K562 (cell line): ENCODE measurements around the gene TRUB2. TPM values are rescaled to one million over a fixed set of nuclear protein-coding genes. Genes with fewer than 3 reads are reported as not detected.

Experiments used
- ATAC-seq: fragments of 200-7000 bp; cut with Tn5 transposase; 3 replicates; pipeline ENCODE4 v1.9.1; 2020; ENCODE audit warnings: moderate library complexity
- BruUV-seq: library from RNA; stranded (reverse); fragments of 400-500 nt; replicated peaks from 2 replicates; lab custom pipeline; 2021; lab: Mats Ljungman, UMichigan
- CTCF ChIA-PET: fragments of 300-600 bp; formaldehyde crosslinking; extraction: SDS; loops from one replicate; lab custom pipeline; 2021; ENCODE audit warnings: low intra/inter-chr PET ratio; lab: Yijun Ruan, JAX
- POLR2A ChIA-PET: fragments of 300-600, 350-650 bp; sonication (Branson Sonifier 250); formaldehyde crosslinking; extraction: SDS; loops from one replicate; lab custom pipeline; 2021; ENCODE audit warnings: antibody characterized with exemption, inconsistent platforms; lab: Yijun Ruan, JAX
- DNase-seq, 4 experiments: peaks; one replicate each; pipeline versions ENCODE4 v3.0.0 to v3.0.0-alpha.2; 2011 to 2018; ENCODE audit warnings: low spot score in 3 of 4, mixed read lengths in 3 of 4; ENCODE audit errors: extremely low read depth in 1 of 4
- FAIRE-seq: peaks from 2 replicates; lab custom pipeline; 2011; peaks lifted over from hg19 to GRCh38; lab: Jason Lieb, UNC
- H2AFZ ChIP-seq: 2 replicates; pipeline ENCODE4 v1.6.0; 2011; ENCODE audit warnings: low read depth, low read length, control low read depth, inconsistent platforms
- H3K27ac ChIP-seq: fragments of 200-600 bp; 3 replicates; pipeline ENCODE4 v1.8.0; 2011; ENCODE audit warnings: low read depth, mild to moderate bottlenecking, control low read depth, inconsistent platforms, low read length, moderate library complexity, mixed read lengths; ENCODE audit errors: extremely low read depth
- H3K27me3 ChIP-seq, 2 experiments: fragments of 300-600 bp in 1 of 2; 2 replicates in 1 of 2; 3 replicates in 1 of 2; pipeline versions ENCODE4 v1.6.0 to v1.8.0; 2011; ENCODE audit warnings: inconsistent platforms in 2 of 2, low read length in 2 of 2, mild to moderate bottlenecking in 1 of 2, mixed read lengths in 1 of 2, moderate library complexity in 1 of 2; ENCODE audit not compliant: control insufficient read depth in 2 of 2, insufficient read depth in 2 of 2
- H3K36me3 ChIP-seq: fragments of 300-600 bp; 3 replicates; pipeline ENCODE4 v1.8.0; 2011; ENCODE audit warnings: mild to moderate bottlenecking, low read length, inconsistent platforms; ENCODE audit not compliant: control insufficient read depth, insufficient read depth
- H3K4me1 ChIP-seq, 2 experiments: fragments of 200-600 bp in 1 of 2; replicated peaks in 1 of 2; 2 replicates in 1 of 2; 3 replicates in 1 of 2; pipeline versions ENCODE4 v1.5.1 to v1.8.0; 2011; ENCODE audit warnings: inconsistent platforms in 2 of 2, low read length in 2 of 2, mild to moderate bottlenecking in 1 of 2, mixed read lengths in 1 of 2, moderate library complexity in 1 of 2; ENCODE audit not compliant: control insufficient read depth in 2 of 2, insufficient read depth in 2 of 2
- H3K4me2 ChIP-seq: 2 replicates; pipeline ENCODE4 v1.6.1; 2011; ENCODE audit warnings: low read length, control low read depth, inconsistent platforms, mixed read lengths; ENCODE audit not compliant: insufficient read depth
- H3K4me3 ChIP-seq: fragments of 200-600 bp; sonication (generic), shearing (Covaris generic); 2 replicates; pipeline ENCODE4 v1.5.1; 2016; ENCODE audit warnings: control low read depth, inconsistent platforms
- H3K79me2 ChIP-seq: fragments of 200-600 bp; 3 replicates; pipeline ENCODE4 v1.8.0; 2011; ENCODE audit warnings: low read length, inconsistent platforms; ENCODE audit not compliant: control insufficient read depth, insufficient read depth
- H3K9ac ChIP-seq, 2 experiments: 2 replicates each; pipeline versions ENCODE4 v1.6.0 to v1.6.1; 2011; ENCODE audit warnings: low read depth in 2 of 2, low read length in 2 of 2, control low read depth in 1 of 2, inconsistent platforms in 1 of 2, mild to moderate bottlenecking in 1 of 2, mixed read lengths in 1 of 2; ENCODE audit not compliant: insufficient read depth in 1 of 2
- H3K9me1 ChIP-seq: one replicate; pipeline ENCODE4 v1.6.0; 2011; ENCODE audit warnings: inconsistent platforms, mild to moderate bottlenecking, low read length, moderate library complexity; ENCODE audit not compliant: control insufficient read depth, insufficient read depth
- H3K9me3 ChIP-seq: replicated peaks from 2 replicates; pipeline ENCODE4 v1.5.1; 2011; ENCODE audit warnings: low read depth, low read length, inconsistent platforms; ENCODE audit not compliant: control insufficient read depth, insufficient read depth
- H4K20me1 ChIP-seq: replicated peaks from 2 replicates; pipeline ENCODE4 v1.6.1; 2011; ENCODE audit warnings: low read length, inconsistent platforms, mixed read lengths; ENCODE audit not compliant: control insufficient read depth, insufficient read depth
- ADNP ChIP-seq: fragments of 200-800 bp; sonication (Bioruptor generic); IDR thresholded peaks from 2 replicates; pipeline ENCODE4 v1.6.1; 2016; ENCODE audit warnings: missing genetic modification characterization, missing compliant biosample characterization
- ATF1 ChIP-seq, 2 experiments: fragments of 450-650 bp in 1 of 2; IDR thresholded peaks; 2 replicates each; pipeline ENCODE4 v1.6.1; 2016; ENCODE audit warnings: missing compliant biosample characterization in 1 of 2, missing genetic modification characterization in 1 of 2
- ELF2 ChIP-seq: fragments of 250-450 bp; sonication (Bioruptor Pico); IDR thresholded peaks from 2 replicates; pipeline ENCODE4 v1.5.0; 2021; ENCODE audit warnings: mild to moderate bottlenecking
- JUND ChIP-seq, 2 experiments: IDR thresholded peaks; 2 replicates in 1 of 2; 3 replicates in 1 of 2; pipeline ENCODE4 v1.6.1; 2011; ENCODE audit warnings: borderline replicate concordance in 2 of 2, low read depth in 2 of 2, low read length in 2 of 2, improper control_type of control experiment in 1 of 2, missing biosample characterization in 1 of 2, missing genetic modification characterization in 1 of 2, missing genetic modification reagents in 1 of 2
- MAFF ChIP-seq: IDR thresholded peaks from 2 replicates; pipeline ENCODE4 v1.6.1; 2012; ENCODE audit warnings: low read length, improper control_type of control experiment
- MAFK ChIP-seq: IDR thresholded peaks from 2 replicates; pipeline ENCODE4 v1.6.1; 2011; ENCODE audit warnings: low read length, improper control_type of control experiment
- SMAD4 ChIP-seq: fragments of 250-450 bp; sonication (Bioruptor Pico); conservative IDR thresholded peaks from 2 replicates; pipeline ENCODE4 v1.8.0; 2021; ENCODE audit warnings: inconsistent platforms, mild to moderate bottlenecking, moderate library complexity
- WGBS: fragments of 100-300 bp; shearing (Covaris generic); methylation state at CpG from one replicate; pipeline ENCODE4 v1.1.6; 2016; ENCODE audit warnings: low coverage, mixed read lengths; ENCODE audit not compliant: insufficient coverage; ENCODE audit errors: missing lambda C conversion rate; 5-methylcytosine and 5-hydroxymethylcytosine counted together
- in situ Hi-C: fragments of 300-500 bp; cut with MboI; formaldehyde crosslinking; loops from 4 replicates; pipeline ENCODE4 v1.15.0; 2018; ENCODE audit warnings: inconsistent platforms, mixed read lengths
- intact Hi-C: fragments of 100-400 bp; cut with micrococcal nuclease; formaldehyde crosslinking; loops from 2 replicates; pipeline ENCODE4 v1.14.2; 2022
- polyA plus RNA-seq, 8 experiments: library from polyadenylated mRNA; depleted of rRNA in 4 of 8; stranded (reverse) in 5 of 8; unstranded in 3 of 8; fragments of >200 nt; fragmentation: Nextera tagmentation in 2 of 8; fragmentation: Illumina TruSeq in 1 of 8; extraction: Ambion mirVana in 2 of 8; extraction: Trizol in 1 of 8; gene quantifications; 2 replicates each; pipeline versions ENCODE4 v1.2.1 to v1.2.3, GENCODE V29; 2011 to 2014; ENCODE audit warnings: inconsistent platforms in 1 of 8, missing spikeins in 1 of 8
- total RNA-seq, 7 experiments: library from RNA; depleted of rRNA in 6 of 7; stranded (reverse); fragments of >200 nt in 6 of 7; fragmentation: Illumina TruSeq in 2 of 7; extraction: Trizol in 2 of 7; gene quantifications; 2 replicates each; pipeline versions ENCODE4 v1.2.1 to v1.2.3, GENCODE V29; 2011 to 2021; ENCODE audit warnings: low replicate concordance in 1 of 7

Gene TRUB2
- total and polyA plus RNA-seq, 9 of the 15 experiments (the other 6 are each of a cell fraction or from before 2014, with no cell fraction given) = 9.3 to 110 (median 63.0) TPM

DNA sequence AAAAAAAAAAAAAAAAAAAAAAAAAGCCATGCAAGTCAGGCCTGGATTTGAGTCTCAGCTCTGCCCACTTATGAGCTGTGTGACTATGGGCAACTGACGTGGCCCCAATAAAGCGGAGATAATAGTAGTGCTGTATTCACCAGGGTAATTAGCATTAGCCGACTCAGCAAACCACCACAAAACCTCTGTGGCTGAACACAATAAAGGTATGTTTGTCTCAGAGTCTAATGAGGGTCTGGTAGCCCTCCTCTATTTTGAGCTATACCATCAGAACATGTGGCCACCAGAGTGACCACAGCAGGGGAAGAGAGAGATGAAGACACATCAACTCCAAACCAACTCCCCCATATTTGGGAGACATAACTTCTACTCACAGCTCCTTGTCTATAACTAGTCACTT is 30.2 kb downstream of the TRUB2 start:
- no peak for ATAC-seq
- ChIA-PET POLR2A (interaction anchor here (0.5 to 2.1 kb wide), 12 partner anchors 8 to 1526 kb away, joined by 3 to 11 read pairs (median 4); partner anchors contain the start of genes GOLGA2 and SWI5), CTCF (interaction anchor here (0.6 to 0.7 kb wide), 2 partner anchors 19 to 1446 kb away, joined by 3 read pairs; no protein-coding TSS in a partner anchor)
- no peaks in the 10 kb centered on the region for H3K79me2 ChIP-seq
- H4K20me1 ChIP-seq = 0 out of 2 replicates have a peak, but pooled peaks cover 3% of the 10 kb centered on the region
- no peaks in the 10 kb centered on the region for H3K9me3 ChIP-seq
- H3K27me3 ChIP-seq = no peaks in the 10 kb centered on the region
- peak in 2 of 4 experiments; percentile 16 to 17 for DNase-seq
- TF ChIP-seq MAFK = peak; percentile 76
- peak; percentile 69 for TF ChIP-seq MAFF
- no peak for TF ChIP-seq ADNP
- TF ChIP-seq ATF1 (CRISPR knock-in tag; IDR thresholded peaks at IDR 0.05) = no peak
- TF ChIP-seq ATF1 (tag; IDR thresholded peaks at IDR 0.05) = no peak
- no peak for TF ChIP-seq SMAD4
- no peak for TF ChIP-seq ELF2 (CRISPR knock-in tag)
- no peak for TF ChIP-seq JUND (IDR thresholded peaks at IDR 0.05; ENCODE audit: borderline replicate concordance, low read depth, low read length)
- TF ChIP-seq JUND (tag; IDR thresholded peaks at IDR 0.05; ENCODE audit: borderline replicate concordance, low read depth, low read length) = no peak
- no peak overlapping the region for H3K4me3 ChIP-seq
- FAIRE-seq = no peak
- H3K27ac ChIP-seq = no peak overlapping the region
- peaks cover 13% of the 10 kb centered on the region; the same call in 2 of the 3 replicates for H3K36me3 ChIP-seq
- in situ Hi-C loops (loop anchor here (25.0 kb wide), 1 partner anchor 1495 kb away; no protein-coding TSS in a partner anchor), intact Hi-C loops (no loop called here)
- H2AFZ ChIP-seq = no peak overlapping the region
- H3K9me1 ChIP-seq = peaks cover 5% of the 10 kb centered on the region
- H3K4me2 ChIP-seq = no peak overlapping the region
- peaks cover 17 to 24% of the 10 kb centered on the region in 2 experiments for H3K4me1 ChIP-seq
- no TSS peak for BruUV-seq
- no peak overlapping the region for H3K9ac ChIP-seq
- 85% methylated on average over 3 of the region's 3 CpGs for WGBS
